DND-41 (cell line): ENCODE measurements around the gene KRTAP20-4.
A peak's percentile ranks its signal among the peaks of the same experiment; 100 is the strongest.

Experiments
- ATAC-seq: fragments of 200-7000 bp; cut with Tn5 transposase; 3 replicates; pipeline ENCODE4 v1.9.1; 2021; ENCODE audit warnings: low read depth; ENCODE audit not compliant: insufficient read depth
- DNase-seq: peaks from one replicate; pipeline ENCODE4 v3.0.0-alpha.2; 2020
- H2AFZ ChIP-seq: 2 replicates; pipeline ENCODE4 v1.6.0; 2012; ENCODE audit warnings: low read depth, low read length
- H3K27ac ChIP-seq: 2 replicates; pipeline ENCODE4 v1.5.1; 2012; ENCODE audit warnings: low read length, inconsistent platforms
- H3K27me3 ChIP-seq: fragments of 200-600 bp; sonication (generic); 2 replicates; pipeline ENCODE4 v1.6.0; 2012; ENCODE audit warnings: low read length, mild to moderate bottlenecking, inconsistent platforms; ENCODE audit not compliant: insufficient read depth, poor library complexity
- H3K36me3 ChIP-seq: 2 replicates; pipeline ENCODE4 v1.5.1; 2012; ENCODE audit warnings: low read length, inconsistent platforms; ENCODE audit not compliant: insufficient read depth
- H3K4me1 ChIP-seq: 2 replicates; pipeline ENCODE4 v1.5.1; 2012; ENCODE audit warnings: mild to moderate bottlenecking, low read length; ENCODE audit not compliant: insufficient read depth
- H3K4me2 ChIP-seq: 2 replicates; pipeline ENCODE4 v1.6.0; 2012; ENCODE audit warnings: mild to moderate bottlenecking, moderate library complexity, low read length, inconsistent platforms; ENCODE audit not compliant: insufficient read depth
- H3K4me3 ChIP-seq, 2 experiments: fragments of 200-600 bp in 1 of 2; shearing (Covaris generic) in 1 of 2; 2 replicates each; pipeline ENCODE4 v1.5.1; 2012 to 2016; ENCODE audit warnings: inconsistent platforms in 2 of 2, low read length in 2 of 2, mild to moderate bottlenecking in 2 of 2, low read depth in 1 of 2, moderate library complexity in 1 of 2
- H3K79me2 ChIP-seq: 2 replicates; pipeline ENCODE4 v1.6.0; 2012; ENCODE audit warnings: low read length, inconsistent platforms; ENCODE audit not compliant: insufficient read depth
- H3K9ac ChIP-seq: 2 replicates; pipeline ENCODE4 v1.6.0; 2012; ENCODE audit warnings: low read depth, mild to moderate bottlenecking, inconsistent platforms, low read length, moderate library complexity
- H3K9me3 ChIP-seq: 2 replicates; pipeline ENCODE4 v1.5.1; 2012; ENCODE audit warnings: low read length, moderate library complexity, mild to moderate bottlenecking, inconsistent platforms; ENCODE audit not compliant: insufficient read depth, severe bottlenecking
- H4K20me1 ChIP-seq: 2 replicates; pipeline ENCODE4 v1.6.0; 2012; ENCODE audit warnings: low read length; ENCODE audit not compliant: insufficient read depth
- EZH2 ChIP-seq: IDR thresholded peaks from 3 replicates; pipeline ENCODE4 v1.6.1; 2012; ENCODE audit warnings: borderline replicate concordance, low read depth, mild to moderate bottlenecking, moderate library complexity, low read length, inconsistent platforms; ENCODE audit not compliant: severe bottlenecking
- TF ChIP-seq, protein P1 (sequence below): IDR thresholded peaks from 2 replicates; pipeline ENCODE4 v1.5.1; 2012; ENCODE audit warnings: borderline replicate concordance, low read length, moderate library complexity, mild to moderate bottlenecking; ENCODE audit not compliant: poor library complexity, severe bottlenecking; ENCODE audit errors: extremely low read depth

Gene KRTAP20-4

DNA sequence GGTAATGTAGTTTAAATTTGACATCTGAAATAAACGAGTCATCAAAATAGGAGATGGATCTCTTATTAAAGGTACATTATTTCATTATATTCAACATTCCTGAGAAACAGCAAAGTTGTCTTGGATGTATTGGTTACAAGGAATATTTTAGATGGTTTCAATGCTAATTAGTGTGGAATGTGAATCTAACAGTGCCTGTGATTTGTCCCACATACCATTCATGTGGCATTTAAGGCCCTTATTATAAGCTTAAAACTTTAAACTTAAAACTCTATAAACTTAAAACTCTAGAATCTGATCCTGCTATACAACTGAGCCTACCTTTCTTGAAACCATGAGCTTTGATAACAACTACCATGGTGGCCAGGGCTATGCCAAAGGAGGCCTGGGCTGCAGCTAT, 19.6 kb upstream of the KRTAP20-4 start, which contains the start of gene KRTAP22-1:
Gene KRTAP22-1 (plus strand): TSS at position 301 of the 400 bp plus-strand sequence.
- no peak for TF ChIP-seq EZH2
- TF ChIP-seq, protein P1, sequence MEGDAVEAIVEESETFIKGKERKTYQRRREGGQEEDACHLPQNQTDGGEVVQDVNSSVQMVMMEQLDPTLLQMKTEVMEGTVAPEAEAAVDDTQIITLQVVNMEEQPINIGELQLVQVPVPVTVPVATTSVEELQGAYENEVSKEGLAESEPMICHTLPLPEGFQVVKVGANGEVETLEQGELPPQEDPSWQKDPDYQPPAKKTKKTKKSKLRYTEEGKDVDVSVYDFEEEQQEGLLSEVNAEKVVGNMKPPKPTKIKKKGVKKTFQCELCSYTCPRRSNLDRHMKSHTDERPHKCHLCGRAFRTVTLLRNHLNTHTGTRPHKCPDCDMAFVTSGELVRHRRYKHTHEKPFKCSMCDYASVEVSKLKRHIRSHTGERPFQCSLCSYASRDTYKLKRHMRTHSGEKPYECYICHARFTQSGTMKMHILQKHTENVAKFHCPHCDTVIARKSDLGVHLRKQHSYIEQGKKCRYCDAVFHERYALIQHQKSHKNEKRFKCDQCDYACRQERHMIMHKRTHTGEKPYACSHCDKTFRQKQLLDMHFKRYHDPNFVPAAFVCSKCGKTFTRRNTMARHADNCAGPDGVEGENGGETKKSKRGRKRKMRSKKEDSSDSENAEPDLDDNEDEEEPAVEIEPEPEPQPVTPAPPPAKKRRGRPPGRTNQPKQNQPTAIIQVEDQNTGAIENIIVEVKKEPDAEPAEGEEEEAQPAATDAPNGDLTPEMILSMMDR = no peak
- H4K20me1 ChIP-seq = no peaks in the 10 kb centered on the region

DNA sequence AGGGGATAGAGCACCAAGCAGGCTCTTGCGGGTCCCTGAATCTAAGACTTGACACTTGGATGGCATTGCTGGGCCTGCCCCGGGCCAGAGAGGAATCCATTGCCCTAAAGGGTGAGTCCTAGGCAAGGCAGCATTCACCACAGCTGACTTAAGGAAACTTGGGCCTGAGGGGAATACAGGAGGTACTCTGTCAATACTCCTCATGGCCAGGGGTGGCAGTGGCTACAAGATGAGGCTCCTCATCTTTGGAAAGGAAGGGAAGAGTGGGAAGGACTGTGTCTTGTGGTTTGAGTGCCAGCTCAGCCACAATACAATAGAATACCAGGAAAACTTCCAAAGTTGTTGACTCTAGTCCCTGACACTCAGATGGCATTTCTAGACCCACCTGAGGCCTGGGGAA, 14.5 kb upstream of the KRTAP20-4 start:
- Histone ChIP-seq H3K27ac (no peak overlapping the region), H3K9ac (no peak overlapping the region), H3K4me3 (no peak overlapping the region), H4K20me1 (no peaks in the 10 kb centered on the region), H3K9me3 (no peaks in the 10 kb centered on the region), H3K4me1 (no peaks in the 10 kb centered on the region), H3K27me3 (no peaks in the 10 kb centered on the region), H2AFZ (no peak overlapping the region), H3K79me2 (no peaks in the 10 kb centered on the region), H3K36me3 (no peaks in the 10 kb centered on the region), H3K4me2 (no peak overlapping the region)
- ATAC-seq (no peak), DNase-seq (no peak)
- TF ChIP-seq EZH2 = no peak
- TF ChIP-seq, protein P1 = peak; percentile 9

More for the DNA sequence above, 19.6 kb upstream of the KRTAP20-4 start, which contains the start of gene KRTAP22-1:
- Histone ChIP-seq H3K4me3 (no peak within 1 kb of the TSS), H3K27ac (no peak within 1 kb of the TSS), H3K9me3 (no peaks in the 10 kb centered on the region), H2AFZ (no peak within 1 kb of the TSS), H3K27me3 (no peaks in the 10 kb centered on the region), H3K36me3 (no peaks in the 10 kb centered on the region), H3K79me2 (no peaks in the 10 kb centered on the region), H3K9ac (no peak within 1 kb of the TSS), H3K4me1 (no peaks in the 10 kb centered on the region), H3K4me2 (no peak within 1 kb of the TSS)
- ATAC-seq = no peak
- no peak for DNase-seq

DNA sequence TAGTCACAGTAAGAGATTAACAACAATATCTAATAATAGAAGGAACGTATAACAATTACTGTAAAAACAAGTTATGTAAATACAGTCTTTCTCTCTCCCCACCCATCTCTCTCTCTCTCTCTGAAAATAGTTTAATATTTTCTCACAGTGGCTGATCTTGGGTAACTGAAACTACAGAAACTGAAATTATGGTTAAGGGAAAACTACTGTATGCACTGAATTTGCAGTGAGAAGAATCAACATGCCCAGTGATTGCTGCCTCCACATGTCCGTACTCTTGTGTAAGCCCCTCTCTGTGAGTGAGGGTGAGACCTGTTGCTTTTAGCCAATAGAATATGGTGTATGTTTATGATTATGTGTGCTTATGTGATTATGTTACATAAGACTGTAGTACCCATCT, 8.3 kb upstream of the KRTAP20-4 start:
- TF ChIP-seq, protein P1 = no peak
- no peak for TF ChIP-seq EZH2
- Histone ChIP-seq H3K4me3 (no peak overlapping the region), H3K36me3 (no peaks in the 10 kb centered on the region), H2AFZ (no peak overlapping the region), H3K27ac (no peak overlapping the region), H3K27me3 (no peaks in the 10 kb centered on the region), H3K9ac (no peak overlapping the region), H4K20me1 (no peaks in the 10 kb centered on the region), H3K9me3 (no peaks in the 10 kb centered on the region), H3K79me2 (no peaks in the 10 kb centered on the region), H3K4me2 (no peak overlapping the region), H3K4me1 (no peaks in the 10 kb centered on the region)
- DNase-seq (no peak), ATAC-seq (no peak)

DNA sequence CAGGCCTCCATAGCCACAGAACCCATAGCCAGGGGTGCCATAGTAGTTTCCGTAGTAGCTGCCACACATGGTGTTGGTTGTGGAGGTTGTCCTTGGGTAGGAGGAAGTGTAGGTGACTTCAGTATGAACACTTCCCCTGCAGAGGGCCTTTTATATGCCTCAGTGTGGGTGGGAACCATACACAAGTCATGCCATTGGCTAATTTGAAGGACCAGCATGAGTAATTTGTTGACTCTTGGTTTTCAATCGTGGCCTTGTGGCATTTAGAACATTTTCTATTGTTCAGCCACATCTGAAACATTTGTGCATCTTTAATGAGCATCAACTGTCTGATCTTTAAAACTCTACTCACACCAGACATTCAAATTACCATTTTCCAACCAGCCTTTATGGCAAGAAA, 6.6 kb upstream of the KRTAP20-4 start, which contains the start of gene KRTAP6-1:
Gene KRTAP6-1 (minus strand): TSS at position 95 of the 400 bp plus-strand sequence. CDS start 26 bp downstream, at position 69.
- no peaks in the 10 kb centered on the region for H3K4me1 ChIP-seq
- no peak within 1 kb of the TSS for H2AFZ ChIP-seq
- TF ChIP-seq EZH2 = no peak
- TF ChIP-seq, protein P1 = no peak
- no peaks in the 10 kb centered on the region for H3K9me3 ChIP-seq
- no peak within 1 kb of the TSS for H3K4me3 ChIP-seq
- H4K20me1 ChIP-seq = no peaks in the 10 kb centered on the region
- DNase-seq (no peak), ATAC-seq (no peak)
- H3K4me2 ChIP-seq = no peak within 1 kb of the TSS
- no peaks in the 10 kb centered on the region for H3K36me3 ChIP-seq
- no peak within 1 kb of the TSS for H3K9ac ChIP-seq
- no peaks in the 10 kb centered on the region for H3K79me2 ChIP-seq
- H3K27me3 ChIP-seq = no peaks in the 10 kb centered on the region
- H3K27ac ChIP-seq = no peak within 1 kb of the TSS
